ENCODE measurements around the gene GEMIN7. TPM values are rescaled to one million over a fixed set of nuclear protein-coding genes. Genes with fewer than 3 reads are reported as not detected.

The GEMIN7 gene
- total RNA-seq, 4 donors from 2014 or later = 8.8 to 30.3 (median 21.8) TPM

GRCh38 chr19:45038931-45039893 is 39.8 kb upstream of the GEMIN7 start, which contains the start of gene CLASRP:
CLASRP (plus strand) TSS chr19:45039045; CDS start chr19:45040213, 1,168 bp downstream.
- H3K36me3 ChIP-seq = peaks cover 0 to 68% (median 26%) of the 10 kb centered on the region in 3 donors
- H3K27ac ChIP-seq = peak within 1 kb of the TSS; percentile 80 to 98 (median 96)
- H3K27me3 ChIP-seq = no peaks in the 10 kb centered on the region
- peak within 1 kb of the TSS; percentile 86 to 95 (median 93) for H3K4me3 ChIP-seq
- peaks cover 0 to 48% (median 26%) of the 10 kb centered on the region in 4 donors for H3K4me1 ChIP-seq
- DNase-seq (ENCODE audit: low spot score in 2 of 2) = peak; percentile 83 to 84
- H3K9me3 ChIP-seq = peaks cover 0 to 3% (median 0%) of the 10 kb centered on the region in 4 donors
- TF ChIP-seq, protein P1, sequence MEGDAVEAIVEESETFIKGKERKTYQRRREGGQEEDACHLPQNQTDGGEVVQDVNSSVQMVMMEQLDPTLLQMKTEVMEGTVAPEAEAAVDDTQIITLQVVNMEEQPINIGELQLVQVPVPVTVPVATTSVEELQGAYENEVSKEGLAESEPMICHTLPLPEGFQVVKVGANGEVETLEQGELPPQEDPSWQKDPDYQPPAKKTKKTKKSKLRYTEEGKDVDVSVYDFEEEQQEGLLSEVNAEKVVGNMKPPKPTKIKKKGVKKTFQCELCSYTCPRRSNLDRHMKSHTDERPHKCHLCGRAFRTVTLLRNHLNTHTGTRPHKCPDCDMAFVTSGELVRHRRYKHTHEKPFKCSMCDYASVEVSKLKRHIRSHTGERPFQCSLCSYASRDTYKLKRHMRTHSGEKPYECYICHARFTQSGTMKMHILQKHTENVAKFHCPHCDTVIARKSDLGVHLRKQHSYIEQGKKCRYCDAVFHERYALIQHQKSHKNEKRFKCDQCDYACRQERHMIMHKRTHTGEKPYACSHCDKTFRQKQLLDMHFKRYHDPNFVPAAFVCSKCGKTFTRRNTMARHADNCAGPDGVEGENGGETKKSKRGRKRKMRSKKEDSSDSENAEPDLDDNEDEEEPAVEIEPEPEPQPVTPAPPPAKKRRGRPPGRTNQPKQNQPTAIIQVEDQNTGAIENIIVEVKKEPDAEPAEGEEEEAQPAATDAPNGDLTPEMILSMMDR (IDR thresholded peaks at IDR 0.05) = peak in 1 of 5 experiments; percentile 40
- TF ChIP-seq POLR2A (IDR thresholded peaks at IDR 0.05) = peak; percentile 70 to 94
- peak; percentile 96 to 98 for TF ChIP-seq EP300 (IDR thresholded peaks at IDR 0.05)
- WGBS, 2 donors = 2 to 3% methylated on average over 59 to 62 of the region's 62 CpGs

DNA sequence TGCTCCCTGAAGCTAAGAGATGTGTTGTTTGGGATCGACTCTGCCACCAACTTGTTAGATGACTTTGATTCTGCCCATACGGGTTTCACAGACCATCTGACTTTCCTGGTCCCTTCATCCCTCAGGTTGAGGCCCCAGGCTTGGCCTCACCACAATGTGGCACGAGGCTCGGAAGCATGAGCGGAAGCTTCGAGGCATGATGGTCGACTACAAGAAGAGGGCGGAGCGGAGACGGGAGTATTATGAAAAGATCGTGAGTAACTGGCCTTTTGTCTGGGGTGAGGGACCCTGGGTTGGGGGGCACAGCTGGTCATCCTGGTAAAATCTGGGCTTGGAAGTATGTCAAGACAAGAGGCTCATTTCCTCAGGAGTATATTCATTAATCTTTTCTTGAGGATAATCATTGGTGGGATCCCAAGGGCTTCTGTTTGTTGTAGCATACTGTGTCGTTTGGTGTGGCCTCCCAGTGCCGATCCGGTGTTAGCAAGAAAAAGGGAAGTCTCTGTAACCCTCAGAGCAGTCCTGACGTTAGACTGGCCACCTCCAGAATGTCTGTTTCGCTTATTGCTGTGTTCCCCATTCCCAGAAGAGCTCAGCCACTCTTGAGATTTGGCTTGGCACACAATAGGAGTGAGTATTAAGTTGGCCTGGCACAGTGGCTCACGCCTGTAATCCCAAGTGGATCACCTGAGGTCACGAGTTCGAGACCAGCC is 38.8 kb upstream of the GEMIN7 start:
- H3K4me1 ChIP-seq = peaks cover 0 to 58% (median 28%) of the 10 kb centered on the region in 4 donors
- TF ChIP-seq POLR2A (IDR thresholded peaks at IDR 0.05) (no peak), EP300 (IDR thresholded peaks at IDR 0.05) (no peak)
- TF ChIP-seq, protein P1 (IDR thresholded peaks at IDR 0.05) = no peak
- WGBS, 2 donors = 75 to 82% methylated on average over 19 of the region's 19 CpGs
- DNase-seq (ENCODE audit: low spot score in 2 of 2) = no peak
- peak overlapping the region; percentile 86 to 95 (median 93) for H3K4me3 ChIP-seq
- H3K9me3 ChIP-seq = peaks cover 0 to 3% (median 0%) of the 10 kb centered on the region in 4 donors
- H3K27ac ChIP-seq = peak overlapping the region in 3 of 4 donors; percentile 96 to 98 (median 97)
- H3K27me3 ChIP-seq = no peaks in the 10 kb centered on the region
- H3K36me3 ChIP-seq = peaks cover 0 to 68% (median 26%) of the 10 kb centered on the region in 3 donors

DNA sequence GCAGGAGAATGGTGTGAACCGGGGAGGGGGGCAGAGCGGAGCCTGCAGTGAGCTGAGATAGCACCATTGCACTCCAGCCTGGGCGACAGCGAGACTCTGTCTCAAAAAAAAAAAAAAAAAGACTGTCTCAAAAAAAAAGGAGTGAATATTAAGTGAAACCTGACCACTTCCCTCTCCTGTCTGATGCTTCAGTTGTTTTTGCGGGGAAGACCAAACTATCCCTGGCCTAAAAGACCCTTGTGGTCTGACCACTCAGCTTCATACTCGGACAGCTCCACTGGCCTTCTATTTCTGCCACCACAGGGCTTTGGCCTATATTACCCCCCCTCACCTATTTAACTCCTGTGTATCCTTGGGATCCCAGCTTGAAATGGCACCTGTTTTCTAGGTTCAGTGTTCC is 37.9 kb upstream of the GEMIN7 start:
- TF ChIP-seq, protein P1 (IDR thresholded peaks at IDR 0.05) = no peak
- TF ChIP-seq EP300 (IDR thresholded peaks at IDR 0.05) (no peak), POLR2A (IDR thresholded peaks at IDR 0.05) (no peak)
- Histone ChIP-seq H3K4me1 (peaks cover 0 to 67% (median 30%) of the 10 kb centered on the region in 4 donors), H3K9me3 (no peaks in the 10 kb centered on the region), H3K27me3 (no peaks in the 10 kb centered on the region), H3K27ac (no peak overlapping the region), H3K4me3 (no peak overlapping the region), H3K36me3 (peaks cover 0 to 68% (median 19%) of the 10 kb centered on the region in 3 donors)
- WGBS, 2 donors = 84 to 87% methylated on average over 6 of the region's 6 CpGs
- no peak for DNase-seq (ENCODE audit: low spot score in 2 of 2)

DNA sequence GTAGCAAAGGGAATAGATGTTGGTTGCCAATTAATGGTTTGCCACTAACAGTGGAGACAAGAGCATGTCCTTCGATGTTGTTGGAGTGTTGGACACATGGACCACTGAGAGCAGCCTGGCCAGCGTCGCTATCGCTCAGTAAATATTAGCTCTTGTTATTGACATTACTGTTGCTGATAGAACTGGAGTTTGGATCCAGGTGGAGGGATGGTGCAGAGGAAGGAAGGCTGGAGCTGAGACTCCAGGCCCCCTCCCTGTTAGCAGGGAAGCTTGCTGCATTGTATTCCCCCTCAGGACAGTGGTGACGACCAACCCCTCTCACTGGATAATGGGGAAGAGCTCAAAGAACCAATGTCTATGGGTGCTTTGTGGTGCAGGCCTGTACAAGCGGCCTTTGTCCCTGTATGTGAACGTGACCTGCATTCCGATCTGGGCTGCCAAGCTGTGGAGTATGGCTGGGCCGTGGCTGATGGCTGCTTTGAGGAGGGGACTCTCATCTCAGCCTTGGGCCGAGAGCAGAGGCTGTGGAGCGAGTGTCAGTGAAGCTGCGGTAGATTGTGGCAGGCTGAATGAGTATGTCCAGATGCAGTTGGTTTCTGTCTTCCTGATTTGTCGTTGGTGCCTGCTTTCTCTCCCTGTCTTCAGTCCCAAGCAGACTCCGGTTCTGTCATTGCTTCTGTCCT is 33.2 kb upstream of the GEMIN7 start:
- no peaks in the 10 kb centered on the region for H3K9me3 ChIP-seq
- no peak for DNase-seq (ENCODE audit: low spot score in 2 of 2)
- H3K4me3 ChIP-seq = no peak overlapping the region
- H3K4me1 ChIP-seq = peaks cover 0 to 83% (median 21%) of the 10 kb centered on the region in 4 donors
- TF ChIP-seq, protein P1 (IDR thresholded peaks at IDR 0.05) = no peak
- TF ChIP-seq POLR2A (IDR thresholded peaks at IDR 0.05) (no peak), EP300 (IDR thresholded peaks at IDR 0.05) (no peak)
- 43 to 50% methylated on average over 14 of the region's 14 CpGs for WGBS, 2 donors
- H3K27me3 ChIP-seq = no peaks in the 10 kb centered on the region
- H3K36me3 ChIP-seq = peaks cover 0 to 54% (median 10%) of the 10 kb centered on the region in 3 donors
- peak overlapping the region in 3 of 4 donors; percentile 17 to 64 (median 64) for H3K27ac ChIP-seq
